PFSK-1 (cell line): Measurements from ENCODE around the gene AMDHD2.

Source experiments
- FOXP2 ChIP-seq: optimal IDR thresholded peaks from 2 replicates; pipeline ENCODE3; 2011; ENCODE audit warnings: borderline replicate concordance, control low read depth, inconsistent platforms; ENCODE audit not compliant: insufficient read depth; ENCODE audit errors: extremely low read length, extremely low read depth
- POLR2AphosphoS5 ChIP-seq: IDR thresholded peaks from 2 replicates; pipeline ENCODE4 v1.6.1; 2012; ENCODE audit warnings: low read depth, mild to moderate bottlenecking, control low read depth, low read length, moderate library complexity
- REST ChIP-seq, 2 experiments: IDR thresholded peaks; 2 replicates each; pipeline versions ENCODE4 v1.6.1 to v1.8.0; 2011 to 2012; ENCODE audit warnings: low read depth in 2 of 2, low read length in 2 of 2, control low read depth in 1 of 2, inconsistent platforms in 1 of 2, mild to moderate bottlenecking in 1 of 2, moderate library complexity in 1 of 2; ENCODE audit not compliant: insufficient read depth in 1 of 2
- SIN3A ChIP-seq: IDR thresholded peaks from 2 replicates; pipeline ENCODE4 v1.6.1; 2012; ENCODE audit warnings: mild to moderate bottlenecking, low read length, moderate library complexity, borderline replicate concordance; ENCODE audit not compliant: insufficient read depth
- TAF1 ChIP-seq: IDR thresholded peaks from 2 replicates; pipeline ENCODE4 v1.6.1; 2012; ENCODE audit warnings: low read length, control low read depth, borderline replicate concordance; ENCODE audit not compliant: insufficient read depth

The AMDHD2 gene

GRCh38 chr16:2495041-2495440 is 25.1 kb upstream of the AMDHD2 start:
- TF ChIP-seq SIN3A (no peak), REST (IDR thresholded peaks at IDR 0.05; ENCODE audit: insufficient read depth in 1 of 2, low read depth in 2 of 2, low read length in 2 of 2) (no peak), FOXP2 (no peak), POLR2AphosphoS5 (no peak), TAF1 (no peak)

DNA sequence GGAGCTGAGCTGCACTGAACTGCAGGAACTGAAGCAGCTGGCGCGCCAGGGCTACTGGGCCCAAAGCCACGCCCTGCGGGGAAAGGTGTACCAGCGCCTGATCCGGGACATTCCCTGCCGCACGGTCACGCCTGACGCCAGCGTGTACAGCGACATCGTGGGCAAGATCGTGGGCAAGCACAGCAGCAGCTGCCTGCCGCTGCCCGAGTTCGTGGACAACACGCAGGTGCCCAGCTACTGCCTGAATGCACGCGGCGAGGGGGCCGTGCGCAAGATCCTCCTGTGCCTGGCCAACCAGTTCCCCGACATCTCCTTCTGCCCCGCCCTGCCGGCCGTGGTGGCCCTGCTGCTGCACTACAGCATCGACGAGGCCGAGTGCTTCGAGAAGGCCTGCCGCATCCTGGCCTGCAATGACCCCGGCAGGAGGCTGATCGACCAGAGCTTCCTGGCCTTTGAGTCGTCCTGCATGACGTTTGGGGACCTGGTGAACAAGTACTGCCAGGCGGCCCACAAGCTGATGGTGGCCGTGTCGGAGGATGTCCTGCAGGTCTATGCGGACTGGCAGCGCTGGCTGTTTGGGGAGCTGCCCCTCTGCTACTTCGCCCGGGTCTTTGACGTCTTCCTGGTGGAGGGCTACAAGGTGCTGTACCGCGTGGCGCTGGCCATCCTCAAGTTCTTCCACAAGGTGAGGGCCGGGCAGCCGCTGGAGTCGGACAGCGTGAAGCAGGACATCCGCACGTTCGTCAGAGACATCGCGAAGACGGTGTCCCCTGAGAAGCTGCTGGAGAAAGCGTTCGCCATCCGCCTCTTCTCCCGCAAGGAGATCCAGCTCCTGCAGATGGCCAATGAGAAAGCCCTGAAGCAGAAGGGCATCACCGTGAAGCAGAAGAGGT is 23.7 kb upstream of the AMDHD2 start:
- TF ChIP-seq FOXP2 (no peak), TAF1 (no peak), POLR2AphosphoS5 (no peak), REST (IDR thresholded peaks at IDR 0.05; ENCODE audit: insufficient read depth in 1 of 2, low read depth in 2 of 2, low read length in 2 of 2) (no peak), SIN3A (no peak)

GRCh38 chr16:2497116-2497630 is 23.0 kb upstream of the AMDHD2 start:
- TF ChIP-seq SIN3A (no peak), REST (IDR thresholded peaks at IDR 0.05; ENCODE audit: insufficient read depth in 1 of 2, low read depth in 2 of 2, low read length in 2 of 2) (no peak), TAF1 (no peak), POLR2AphosphoS5 (no peak)

DNA sequence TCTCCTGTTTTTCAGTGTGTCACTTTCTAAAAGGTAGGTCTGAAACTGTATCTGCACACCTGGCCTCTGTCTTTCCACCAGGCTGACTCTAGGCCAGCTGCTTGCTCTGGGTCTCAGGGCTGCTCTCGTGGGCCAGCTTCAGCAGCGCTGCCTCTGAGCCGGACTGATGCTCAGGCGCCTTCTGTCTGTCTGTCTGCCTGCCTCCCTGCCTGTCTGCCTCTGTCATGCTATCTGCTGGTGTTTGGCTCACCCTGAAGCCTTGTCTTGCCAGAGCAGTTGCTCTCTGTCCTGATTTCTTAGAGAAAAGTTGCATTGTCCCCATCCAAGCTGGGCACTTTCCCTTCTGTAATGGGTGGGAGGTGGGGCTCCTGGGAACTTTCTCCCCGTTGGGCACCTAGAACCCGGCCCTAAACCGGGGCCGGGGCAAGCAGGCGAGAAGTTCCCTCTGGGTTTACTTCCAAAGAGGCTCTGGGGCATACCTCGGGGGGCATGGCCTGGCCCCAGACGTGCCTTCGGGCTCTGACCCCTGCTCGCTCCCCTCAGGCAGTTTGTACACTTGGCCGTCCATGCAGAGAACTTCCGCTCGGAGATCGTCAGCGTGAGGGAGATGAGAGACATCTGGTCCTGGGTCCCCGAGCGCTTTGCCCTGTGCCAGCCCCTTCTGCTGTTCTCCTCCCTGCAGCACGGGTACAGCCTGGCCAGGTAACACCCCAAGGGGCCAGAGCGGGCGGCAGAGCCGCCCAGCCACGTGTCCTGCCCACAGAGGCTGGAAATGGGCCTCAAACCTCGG is 22.3 kb upstream of the AMDHD2 start:
- TF ChIP-seq POLR2AphosphoS5 (no peak), SIN3A (no peak), REST (IDR thresholded peaks at IDR 0.05; ENCODE audit: insufficient read depth in 1 of 2, low read depth in 2 of 2, low read length in 2 of 2) (no peak), TAF1 (no peak), FOXP2 (no peak)
